NCI-H2196 treated with DMSO at 0.1 percent for 48 hours (cell line): ENCODE measurements around the gene FASN.

Source experiments
- DNase-seq: peaks from one replicate; lab custom pipeline; 2025; ENCODE audit not compliant: unreplicated experiment; lab: John Stamatoyannopoulos, UW

Gene FASN

GRCh38 chr17:82089723-82090548, 8.1 kb downstream of the FASN start:
- no peak for DNase-seq

- DNase-seq: no peak
Measured at GRCh38 chr17:82088838-82089722, 9.0 kb downstream of the FASN start.

GRCh38 chr17:82087961-82088837, 9.8 kb downstream of the FASN start:
- no peak for DNase-seq

GRCh38 chr17:82086941-82087906, 10.8 kb downstream of the FASN start:
- DNase-seq: no peak

GRCh38 chr17:82085931-82086764, 11.9 kb downstream of the FASN start:
- DNase-seq: no peak

GRCh38 chr17:82085031-82085861, 12.8 kb downstream of the FASN start:
- DNase-seq: no peak

GRCh38 chr17:82084373-82085030, 13.5 kb downstream of the FASN start:
- no peak for DNase-seq

GRCh38 chr17:82083533-82084359, 14.3 kb downstream of the FASN start:
- DNase-seq: no peak

- DNase-seq: no peak
Measured at GRCh38 chr17:82083009-82083408, 15.0 kb downstream of the FASN start.

GRCh38 chr17:82082456-82082855, 15.6 kb downstream of the FASN start:
- no peak for DNase-seq

GRCh38 chr17:82081966-82082365, 16.1 kb downstream of the FASN start:
- DNase-seq: no peak

GRCh38 chr17:82081546-82081945, 16.5 kb downstream of the FASN start:
- DNase-seq: no peak

- no peak for DNase-seq
Measured at GRCh38 chr17:82080789-82081464, 17.1 kb downstream of the FASN start.

GRCh38 chr17:82080048-82080788, 17.8 kb downstream of the FASN start:
- no peak for DNase-seq

- no peak for DNase-seq
Measured at GRCh38 chr17:82079001-82079677, 18.9 kb downstream of the FASN start.
